Measurements from ENCODE around the gene B3GNT9. TPM values are rescaled to one million over a fixed set of nuclear protein-coding genes. Genes with fewer than 3 reads are reported as not detected.

B3GNT9 gene
- total RNA-seq, 1 experiment from 2014 or later, result 36.1 TPM

Other genes with a start within 250 kb of the B3GNT9 start
- not detected in 2 replicates for gene CDH16, start 232.1 kb downstream of the B3GNT9 start, total RNA-seq (2014; rRNA removed; shearing (Covaris generic))
- gene RRAD, start 225.5 kb downstream of the B3GNT9 start, total RNA-seq (2014; rRNA removed; shearing (Covaris generic)), result 0.16 and 0.39 TPM in 2 replicates
- gene CIAO2B, start 216.6 kb downstream of the B3GNT9 start, total RNA-seq (2014; rRNA removed; shearing (Covaris generic)), result 93.0 and 149 TPM in 2 replicates
- gene CES2, start 215.5 kb downstream of the B3GNT9 start, total RNA-seq (2014; rRNA removed; shearing (Covaris generic)), result 15.6 and 21.9 TPM in 2 replicates
- not detected in 2 replicates for gene CES3, start 189.7 kb downstream of the B3GNT9 start, total RNA-seq (2014; rRNA removed; shearing (Covaris generic))
- gene CES4A, start 162.4 kb downstream of the B3GNT9 start, total RNA-seq (2014; rRNA removed; shearing (Covaris generic)), result not detected in 2 replicates
- 170 and 181 TPM in 2 replicates for gene CBFB, start 121.8 kb downstream of the B3GNT9 start, total RNA-seq (2014; rRNA removed; shearing (Covaris generic))
- gene PHAF1, start 41.1 kb downstream of the B3GNT9 start, total RNA-seq (2014; rRNA removed; shearing (Covaris generic)), result 18.7 and 28.8 TPM in 2 replicates
- 25.5 and 46.7 TPM in 2 replicates for gene TRADD, start 8.9 kb upstream of the B3GNT9 start, total RNA-seq (2014; rRNA removed; shearing (Covaris generic))
- gene FBXL8, start 9.0 kb upstream of the B3GNT9 start, total RNA-seq (2014; rRNA removed; shearing (Covaris generic)), result 11.7 and 24.2 TPM in 2 replicates
- gene HSF4, start 13.7 kb upstream of the B3GNT9 start, total RNA-seq (2014; rRNA removed; shearing (Covaris generic)), result 3.9 and 12.8 TPM in 2 replicates
- 24.1 and 29.7 TPM in 2 replicates for gene NOL3, start 19.5 kb upstream of the B3GNT9 start, total RNA-seq (2014; rRNA removed; shearing (Covaris generic))
- 8.1 and 11.3 TPM in 2 replicates for gene MATCAP1, start 33.0 kb upstream of the B3GNT9 start, total RNA-seq (2014; rRNA removed; shearing (Covaris generic))
- gene EXOC3L1, start 39.1 kb upstream of the B3GNT9 start, total RNA-seq (2014; rRNA removed; shearing (Covaris generic)), result not detected in 2 replicates
- gene E2F4, start 41.2 kb upstream of the B3GNT9 start, total RNA-seq (2014; rRNA removed; shearing (Covaris generic)), result 77.0 and 93.8 TPM in 2 replicates
- 0.72 and 1.1 TPM in 2 replicates for gene ELMO3, start 48.1 kb upstream of the B3GNT9 start, total RNA-seq (2014; rRNA removed; shearing (Covaris generic))
- 38.7 and 38.9 TPM in 2 replicates for gene TMEM208, start 76.1 kb upstream of the B3GNT9 start, total RNA-seq (2014; rRNA removed; shearing (Covaris generic))
- gene FHOD1, start 96.5 kb upstream of the B3GNT9 start, total RNA-seq (2014; rRNA removed; shearing (Covaris generic)), result 15.8 and 18.5 TPM in 2 replicates
- 1.2 and 1.6 TPM in 2 replicates for gene SLC9A5, start 98.0 kb upstream of the B3GNT9 start, total RNA-seq (2014; rRNA removed; shearing (Covaris generic))
- gene PLEKHG4, start 128.5 kb upstream of the B3GNT9 start, total RNA-seq (2014; rRNA removed; shearing (Covaris generic)), result 5.0 and 15.1 TPM in 2 replicates
- 0.03 TPM in 1 of 2 replicates, not detected in the other for gene KCTD19, start 175.7 kb upstream of the B3GNT9 start, total RNA-seq (2014; rRNA removed; shearing (Covaris generic))
- gene LRRC36, start 175.8 kb upstream of the B3GNT9 start, total RNA-seq (2014; rRNA removed; shearing (Covaris generic)), result not detected in 2 replicates
- not detected in 2 replicates for gene TPPP3, start 242.5 kb upstream of the B3GNT9 start, total RNA-seq (2014; rRNA removed; shearing (Covaris generic))